HAP-1 (cell line): ENCODE measurements around the gene CPLX1.
A peak's percentile ranks its signal among the peaks of the same experiment; 100 is the strongest.
"Not testable (repeated sequence)": the region's sequence is repeated elsewhere in the genome, so short reads cannot be mapped to it uniquely, and the experiment has no call there.

Experiments
- DNase-seq, 2 experiments: peaks; one replicate each; pipeline ENCODE4 v3.0.0-alpha.2; 2016 to 2020; ENCODE audit warnings: low spot score in 2 of 2
- H3K27me3 ChIP-seq: fragments of 250-450 bp; sonication (Bioruptor Pico); 2 replicates; pipeline ENCODE4 v1.5.1; 2020; ENCODE audit warnings: low read depth, mild to moderate bottlenecking, moderate library complexity
- H3K36me3 ChIP-seq: fragments of 250-450 bp; sonication (Bioruptor Pico); replicated peaks from 2 replicates; pipeline ENCODE4 v1.5.1; 2020; ENCODE audit warnings: mild to moderate bottlenecking
- H3K4me1 ChIP-seq: fragments of 250-450 bp; sonication (Bioruptor Pico); 2 replicates; pipeline ENCODE4 v1.5.1; 2020; ENCODE audit warnings: mild to moderate bottlenecking
- H3K4me3 ChIP-seq: fragments of 250-450 bp; sonication (Bioruptor Pico); 2 replicates; pipeline ENCODE4 v1.5.1; 2020; ENCODE audit warnings: mild to moderate bottlenecking, moderate library complexity
- H3K9me3 ChIP-seq: fragments of 250-450 bp; sonication (Bioruptor Pico); 2 replicates; pipeline ENCODE4 v1.5.1; 2020; ENCODE audit warnings: mild to moderate bottlenecking, moderate library complexity
- in situ Hi-C: fragments of 300-500 bp; cut with MboI; formaldehyde crosslinking; loops from 3 replicates; pipeline ENCODE4 v1.14.3; 2020; ENCODE audit warnings: low sequenced_read_pairs, inconsistent platforms, mixed read lengths

Gene CPLX1

DNA sequence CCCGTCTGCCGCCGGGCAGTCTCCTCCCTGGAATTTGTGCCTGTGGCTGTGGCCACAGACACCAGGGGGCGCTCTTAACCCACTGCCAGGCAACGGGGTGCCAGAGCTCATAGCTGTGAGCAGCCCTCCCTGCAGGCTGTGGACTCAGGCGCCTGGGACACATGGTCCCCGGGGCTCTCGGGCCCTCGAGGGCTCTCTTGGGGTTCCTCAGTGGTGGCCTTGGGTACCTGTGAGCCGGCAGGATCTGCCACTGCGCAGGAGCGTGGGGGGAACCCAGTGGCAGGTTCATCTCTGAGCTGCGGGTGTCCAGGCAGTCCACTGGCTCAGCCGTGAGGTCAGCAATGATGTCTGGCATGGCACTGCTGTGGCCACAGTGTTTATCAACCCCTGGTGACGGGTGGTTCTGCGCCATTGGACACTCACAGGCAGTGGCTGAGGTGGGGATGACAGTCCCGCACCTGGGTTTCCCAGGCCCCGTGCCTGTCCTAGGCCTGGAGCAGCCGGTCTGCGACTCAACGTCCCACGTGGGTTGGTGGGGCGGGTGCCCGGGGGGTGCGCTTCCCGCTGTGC is 83.1 kb downstream of the CPLX1 start:
- H3K36me3 ChIP-seq: peaks cover 22% of the 10 kb centered on the region
- H3K9me3 ChIP-seq: no peaks in the 10 kb centered on the region
- H3K27me3 ChIP-seq: no peaks in the 10 kb centered on the region
- H3K4me3 ChIP-seq: no peak overlapping the region
- in situ Hi-C loops: no loop called here
- peak; percentile 25 to 86 for DNase-seq
- no peaks in the 10 kb centered on the region for H3K4me1 ChIP-seq

DNA sequence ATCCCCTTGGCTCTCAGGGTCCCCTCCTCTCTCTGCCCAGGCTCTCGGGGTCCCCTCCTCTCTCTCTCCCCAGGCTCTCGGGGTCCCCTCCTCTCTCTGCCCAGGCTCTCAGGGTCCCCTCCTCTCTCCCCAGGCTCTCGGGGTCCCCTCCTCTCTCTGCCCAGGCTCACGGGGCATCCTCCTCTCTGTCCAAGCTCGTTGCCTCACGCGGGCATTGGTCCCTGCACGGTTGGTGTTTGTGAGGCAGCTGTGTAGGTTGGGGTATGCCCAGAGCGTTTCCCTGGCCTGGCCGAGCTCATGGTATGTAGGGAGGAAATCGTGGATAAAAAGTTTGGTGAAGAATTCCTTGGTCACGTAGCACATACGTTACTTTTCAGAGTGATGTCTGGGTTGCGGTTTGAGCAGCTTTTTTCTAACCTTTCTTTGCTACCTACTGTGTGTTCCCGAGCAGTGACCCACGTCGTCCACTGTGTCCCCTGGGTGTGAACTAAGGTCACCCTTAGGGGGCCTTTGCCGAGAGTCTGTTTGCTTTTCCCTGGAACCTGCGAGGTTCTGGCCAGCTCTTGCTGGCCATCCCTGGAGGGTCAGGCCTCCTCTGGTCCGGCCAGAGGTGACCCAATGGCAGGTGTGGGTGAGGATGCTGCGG is 83.7 kb downstream of the CPLX1 start:
- in situ Hi-C loops: no loop called here
- Histone ChIP-seq H3K27me3 (no peaks in the 10 kb centered on the region), H3K4me3 (no peak overlapping the region), H3K36me3 (peaks cover 28% of the 10 kb centered on the region), H3K4me1 (no peaks in the 10 kb centered on the region), H3K9me3 (no peaks in the 10 kb centered on the region)
- DNase-seq: no peak

DNA sequence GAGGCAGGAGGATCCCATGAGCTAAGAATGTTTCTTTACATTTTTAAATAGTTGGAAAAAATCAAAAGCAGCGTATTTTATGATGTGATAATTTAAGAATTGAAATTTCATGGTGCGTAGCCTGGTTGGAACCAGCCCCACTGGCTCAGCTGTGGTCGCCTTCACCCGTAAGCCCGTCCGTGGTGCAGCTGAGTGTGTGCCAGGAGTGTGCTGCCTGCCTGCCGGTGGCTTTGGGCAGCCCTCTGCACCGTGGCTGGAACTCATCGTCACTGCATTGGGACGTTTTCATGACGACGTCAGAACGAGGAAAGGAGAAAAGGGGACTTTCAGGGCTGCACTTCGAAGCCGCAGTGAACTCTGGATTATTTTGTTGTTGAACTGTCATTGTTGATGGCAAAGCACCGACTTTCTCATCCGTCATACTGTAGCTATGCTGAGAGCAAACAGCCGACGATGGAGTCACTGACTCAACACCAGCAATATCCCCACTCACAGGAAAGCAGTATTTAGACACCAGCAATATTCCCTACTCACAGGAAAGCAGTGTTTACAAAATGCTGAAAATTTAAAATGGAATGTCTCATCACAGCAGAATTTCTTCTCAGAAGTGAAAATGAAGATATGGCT is 85.2 kb downstream of the CPLX1 start:
- Histone ChIP-seq H3K36me3 (peaks cover 34% of the 10 kb centered on the region), H3K9me3 (no peaks in the 10 kb centered on the region), H3K4me3 (no peak overlapping the region), H3K4me1 (no peaks in the 10 kb centered on the region), H3K27me3 (no peaks in the 10 kb centered on the region)
- no peak for DNase-seq
- in situ Hi-C loops: no loop called here

DNA sequence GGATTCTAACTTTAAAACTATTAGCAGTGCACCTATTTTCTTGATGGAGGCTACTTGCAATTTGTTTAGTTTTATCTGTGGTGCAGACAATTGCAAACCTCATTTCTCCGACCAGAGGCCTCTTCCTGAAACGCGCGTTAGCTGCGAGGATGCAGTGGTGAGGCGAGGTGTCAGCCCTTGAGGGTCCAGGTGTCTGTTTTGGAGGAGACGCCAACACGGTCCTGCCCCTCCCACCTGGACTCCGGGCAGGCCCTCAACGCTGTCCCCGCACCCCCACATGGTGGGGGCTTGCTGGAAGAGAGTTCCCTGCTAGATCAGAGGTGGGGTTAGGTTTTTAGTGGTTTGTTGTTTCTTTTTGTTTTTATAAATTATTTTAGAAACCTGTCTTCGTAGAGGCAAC is 85.9 kb downstream of the CPLX1 start:
- Histone ChIP-seq H3K27me3 (no peaks in the 10 kb centered on the region), H3K4me1 (no peaks in the 10 kb centered on the region), H3K9me3 (no peaks in the 10 kb centered on the region), H3K36me3 (peaks cover 41% of the 10 kb centered on the region), H3K4me3 (no peak overlapping the region)
- DNase-seq: no peak
- in situ Hi-C loops: no loop called here

DNA sequence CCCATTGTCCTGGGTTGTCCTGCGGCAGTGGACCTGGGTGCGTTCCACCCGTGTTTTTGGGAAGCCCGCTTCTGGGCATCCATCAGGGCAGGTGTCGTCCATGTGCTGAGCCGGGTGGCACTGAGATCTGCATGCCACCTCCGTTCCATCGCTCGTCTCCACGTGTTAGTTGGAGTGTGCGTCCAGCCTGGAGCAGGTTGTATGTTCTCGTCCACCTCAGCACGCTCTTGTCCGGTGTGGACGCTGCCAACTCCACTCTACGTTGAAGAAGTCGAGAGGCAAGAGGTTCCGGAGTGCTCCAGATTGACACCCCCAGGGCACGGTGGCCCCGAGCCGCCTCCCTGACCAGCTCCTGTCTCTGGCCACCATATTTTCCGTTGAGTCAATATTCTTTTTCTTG is 86.4 kb downstream of the CPLX1 start:
- Histone ChIP-seq H3K4me3 (no peak overlapping the region), H3K36me3 (peaks cover 46% of the 10 kb centered on the region), H3K4me1 (no peaks in the 10 kb centered on the region), H3K9me3 (no peaks in the 10 kb centered on the region), H3K27me3 (no peaks in the 10 kb centered on the region)
- no peak for DNase-seq
- in situ Hi-C loops: no loop called here

DNA sequence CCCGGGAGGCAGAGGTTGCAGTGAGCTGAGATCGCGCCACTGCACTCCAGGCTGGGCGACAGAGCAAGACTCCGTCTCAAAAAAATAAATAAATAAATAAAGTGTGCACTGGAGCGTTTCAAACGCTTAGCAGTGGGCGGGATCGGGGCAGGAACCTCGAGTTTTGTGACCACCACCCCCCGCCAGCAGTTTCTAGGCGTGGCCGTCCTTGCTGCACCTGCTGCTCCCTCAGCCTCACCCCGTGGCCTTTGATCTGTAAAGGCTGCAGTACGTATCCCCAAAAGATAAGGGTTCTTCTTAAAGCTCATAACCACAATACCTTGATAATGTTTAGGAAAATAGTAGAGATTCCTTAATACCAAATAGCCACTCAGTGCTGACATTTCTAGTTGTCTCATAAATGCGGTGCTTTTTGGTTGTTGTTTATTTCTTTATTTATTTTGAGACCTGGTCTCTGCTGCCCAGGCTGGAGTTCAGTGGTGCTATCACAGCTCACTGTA is 87.1 kb downstream of the CPLX1 start:
- Histone ChIP-seq H3K4me1 (no peaks in the 10 kb centered on the region), H3K36me3 (peaks cover 53% of the 10 kb centered on the region), H3K9me3 (no peaks in the 10 kb centered on the region), H3K27me3 (no peaks in the 10 kb centered on the region), H3K4me3 (no peak overlapping the region)
- no peak for DNase-seq
- in situ Hi-C loops: no loop called here

DNA sequence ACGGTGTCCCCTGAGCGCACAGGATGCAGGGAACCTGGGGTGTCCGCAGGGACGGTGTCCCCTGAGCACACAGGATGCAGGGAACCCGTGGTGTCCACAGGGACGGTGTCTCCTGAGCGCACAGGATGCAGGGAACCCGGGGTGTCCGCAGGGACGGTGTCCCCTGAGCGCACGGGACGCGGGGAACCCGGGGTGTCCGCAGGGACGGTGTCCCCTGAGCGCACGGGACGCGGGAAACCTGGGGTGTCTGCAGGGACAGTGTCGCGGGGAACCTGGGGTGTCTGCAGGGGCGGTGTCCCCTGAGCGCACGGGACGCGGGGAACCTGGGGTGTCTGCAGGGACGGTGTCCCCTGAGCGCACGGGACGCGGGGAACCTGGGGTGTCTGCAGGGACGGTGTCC is 89.4 kb downstream of the CPLX1 start:
- H3K36me3 ChIP-seq: peaks cover 56% of the 10 kb centered on the region
- H3K4me1 ChIP-seq, in situ Hi-C loops, H3K4me3 ChIP-seq, H3K9me3 ChIP-seq, H3K27me3 ChIP-seq, DNase-seq: not testable (repeated sequence)

DNA sequence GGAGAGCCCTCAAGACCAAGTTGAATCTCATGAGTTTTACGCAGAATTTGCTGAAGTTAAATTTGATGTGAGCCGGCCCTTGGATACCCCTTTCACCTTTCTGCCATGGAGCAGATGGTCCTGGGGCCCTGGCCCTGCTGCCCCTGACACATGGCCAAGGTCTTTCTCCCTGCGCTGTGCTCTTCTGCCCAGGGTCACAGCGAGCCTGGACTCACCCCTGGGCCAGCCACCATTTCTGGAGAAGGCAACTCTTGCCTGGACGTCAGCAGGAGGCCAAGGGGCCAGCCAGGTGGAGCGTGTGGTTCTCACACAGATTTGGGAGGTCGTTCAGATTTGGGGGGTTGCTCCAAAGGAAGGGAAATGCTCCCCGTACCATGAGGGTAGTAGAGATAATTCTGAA is 90.3 kb downstream of the CPLX1 start:
- DNase-seq: no peak
- no peaks in the 10 kb centered on the region for H3K9me3 ChIP-seq
- no peaks in the 10 kb centered on the region for H3K27me3 ChIP-seq
- H3K4me1 ChIP-seq: no peaks in the 10 kb centered on the region
- in situ Hi-C loops: no loop called here
- H3K4me3 ChIP-seq: no peak overlapping the region
- H3K36me3 ChIP-seq: peaks cover 62% of the 10 kb centered on the region
